ENCODE results near the gene JPH4.

JPH4 gene

GRCh38 chr14:23525611-23526010 is 53.0 kb downstream of the JPH4 start:
- no peak for DNase-seq (ENCODE audit: low read depth in 2 of 2)

DNA sequence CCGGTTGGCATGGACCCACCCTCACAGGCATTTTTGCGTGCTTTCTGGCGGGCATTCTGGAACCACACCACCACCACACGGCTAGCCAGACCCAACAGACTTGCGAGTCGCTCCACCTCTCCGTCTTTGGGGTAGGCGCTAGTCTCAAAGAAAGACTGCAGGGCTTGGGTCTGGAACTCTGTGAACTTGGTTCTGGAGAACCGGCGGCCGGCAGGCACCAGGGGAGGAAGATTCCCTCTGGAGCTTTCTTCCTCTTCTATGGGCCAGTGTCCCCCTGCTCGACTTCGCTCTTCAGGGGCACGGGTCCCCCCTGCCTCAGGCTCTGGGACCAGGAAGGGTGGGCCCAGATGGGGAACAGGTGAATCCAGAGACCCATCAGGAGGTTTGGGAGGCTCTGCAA is 53.6 kb downstream of the JPH4 start:
- no peak for DNase-seq (ENCODE audit: low read depth in 2 of 2)

DNA sequence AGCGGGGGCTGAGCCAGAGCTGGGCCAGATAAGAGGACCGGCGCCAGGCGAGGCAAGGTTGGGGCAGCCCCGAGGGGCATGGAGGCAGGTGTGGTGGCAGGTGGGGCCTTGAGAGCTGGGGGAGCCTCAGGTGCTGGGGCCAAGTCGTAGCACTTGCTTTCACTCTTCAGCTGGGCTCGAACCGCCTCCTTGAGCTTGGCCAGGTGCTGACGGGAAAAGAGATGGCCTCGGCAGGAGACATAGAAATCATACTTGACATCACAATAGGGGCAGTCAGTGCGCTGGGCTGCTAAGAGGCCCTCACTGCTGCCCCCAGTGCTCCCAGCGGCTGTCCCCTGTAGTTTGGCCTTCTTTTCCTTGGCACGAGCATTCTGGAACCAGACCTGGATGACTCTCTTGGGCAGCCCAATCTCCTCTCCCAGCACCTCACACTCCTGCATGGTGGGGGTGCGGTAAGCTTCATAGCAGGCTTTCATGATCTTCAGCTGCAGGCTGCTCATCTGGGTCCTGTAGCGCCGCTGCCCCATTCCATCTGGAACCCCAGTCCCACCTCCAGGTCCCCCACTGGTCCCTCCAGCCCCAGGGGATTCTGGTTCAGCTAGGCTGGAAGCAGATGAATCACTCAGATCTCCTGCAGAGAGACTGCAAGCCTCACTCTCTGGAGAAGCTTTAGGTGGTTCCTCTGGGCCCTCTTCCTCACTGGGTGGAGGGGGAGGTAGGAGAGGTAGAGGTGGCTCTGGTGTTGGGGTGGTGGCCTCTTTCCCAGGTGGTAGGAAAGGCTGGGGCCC is 55.2 kb downstream of the JPH4 start:
- no peak for DNase-seq (ENCODE audit: low read depth in 2 of 2)

DNA sequence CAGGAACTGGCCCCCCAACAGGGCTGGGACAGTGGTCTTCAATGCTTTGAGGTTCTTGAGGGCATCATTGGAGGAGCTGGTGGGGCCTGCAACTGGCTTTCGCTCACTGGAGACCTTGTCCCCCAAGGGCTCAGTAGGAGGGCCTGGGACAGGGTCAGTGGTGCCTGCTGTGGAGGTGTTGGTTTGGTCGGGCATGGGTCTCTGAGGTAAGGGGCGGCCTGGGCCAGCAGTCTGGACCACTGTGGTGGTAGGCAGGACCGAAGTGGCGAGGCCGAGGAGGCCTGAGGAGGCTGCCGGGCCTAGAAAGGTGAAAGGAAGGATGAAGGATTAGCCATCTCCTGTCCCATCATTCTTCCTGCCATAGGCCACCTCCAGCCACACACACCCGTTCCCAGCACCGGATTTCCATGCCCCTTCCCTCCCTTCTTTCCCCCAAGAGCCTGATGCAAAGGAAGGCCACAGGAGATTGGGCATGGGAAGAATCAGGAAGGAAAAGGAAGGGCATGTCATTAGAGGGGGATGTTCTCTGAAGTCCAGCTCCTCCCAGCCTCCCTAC is 55.9 kb downstream of the JPH4 start:
- DNase-seq (ENCODE audit: low read depth in 2 of 2): no peak

GRCh38 chr14:23521785-23522640 is 56.6 kb downstream of the JPH4 start:
- DNase-seq (ENCODE audit: low read depth in 2 of 2): no peak

- DNase-seq (ENCODE audit: low read depth in 2 of 2): no peak
These were observed 57.6 kb downstream of the JPH4 start for GRCh38 chr14:23520899-23521533.

DNA sequence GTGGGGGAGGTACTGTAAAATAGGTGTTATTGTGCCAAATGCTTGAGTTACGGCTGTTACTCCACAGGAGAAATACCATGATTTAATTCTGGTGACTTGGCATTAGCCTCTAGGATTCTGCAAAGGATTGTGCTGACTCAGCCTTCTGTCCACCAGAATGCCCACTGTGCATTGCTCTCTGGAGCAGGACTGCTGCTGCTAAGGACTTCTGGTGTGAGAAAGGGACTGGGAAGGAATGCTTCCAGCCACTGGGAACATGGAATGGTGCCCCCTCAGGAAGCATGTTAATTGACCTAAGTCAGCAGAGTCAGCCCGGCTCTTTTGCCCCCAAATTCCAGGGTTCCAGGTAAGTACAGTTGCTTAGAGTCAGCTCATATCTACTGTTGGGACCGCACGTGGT is 59.9 kb downstream of the JPH4 start:
- DNase-seq (ENCODE audit: low read depth in 2 of 2): no peak

Measured in stimulated activated CD4-positive, alpha-beta T cell treated with anti-CD3 and anti-CD28 coated beads, Interleukin-12 subunit alpha, Interleukin-12 subunit beta, amount 100 ng/mL, for 24 hours (primary cell).